Gastrocnemius medialis (tissue), 4 donors: ENCODE measurements around the gene THADA.

Source experiments
- CTCF ChIP-seq, 5 experiments: fragments of 450-650 bp in 3 of 5; fragments of 200-600 bp in 2 of 5; sonication (generic) in 2 of 5; IDR thresholded peaks in 4 of 5; conservative IDR thresholded peaks in 1 of 5; 1 replicate in 4 of 5; 2 replicates in 1 of 5; pipeline ENCODE4 v1.5.1; 2016 to 2019; ENCODE audit warnings: antibody characterized with exemption in 5 of 5, mild to moderate bottlenecking in 3 of 5, moderate library complexity in 3 of 5
- POLR2A ChIP-seq, 2 donors: fragments of 450-650 bp; IDR thresholded peaks; one replicate each; pipeline ENCODE4 v1.6.1; 2017; ENCODE audit warnings: antibody characterized with exemption in 2 of 2, mild to moderate bottlenecking in 2 of 2, moderate library complexity in 2 of 2

- TF ChIP-seq CTCF (IDR thresholded peaks at IDR 0.05 in 4 of 5, conservative IDR thresholded peaks at IDR 0.05 in 1 of 5) (no peak), POLR2A (IDR thresholded peaks at IDR 0.05) (no peak)
Measured at GRCh38 chr2:43294973-43295603, 300.8 kb downstream of the THADA start.
